Upper lobe of left lung (tissue), 6 donors: ENCODE results near the gene CISH. TPM values are rescaled to one million over a fixed set of nuclear protein-coding genes. Genes with fewer than 3 reads are reported as not detected.

Experiments used
- ATAC-seq, 2 donors: fragments of 200-7000 bp; cut with Tn5 transposase; one replicate each; pipeline ENCODE4 v1.9.1; 2022; ENCODE audit warnings: mild to moderate bottlenecking in 2 of 2, moderate library complexity in 2 of 2; ENCODE audit not compliant: low FRiP score in 2 of 2
- DNase-seq, 2 donors: peaks; one replicate each; pipeline ENCODE4 v3.0.0-alpha.2; 2019 to 2020
- H3K27ac ChIP-seq, 4 donors: fragments of 200-600 bp; sonication (generic); one replicate each; pipeline ENCODE4 v1.5.1; 2016 to 2019
- H3K27me3 ChIP-seq, 4 donors: fragments of 200-600 bp; sonication (generic); one replicate each; pipeline ENCODE4 v1.5.1; 2017 to 2019
- H3K36me3 ChIP-seq, 4 donors: fragments of 200-600 bp; sonication (generic); one replicate each; pipeline ENCODE4 v1.5.1; 2016 to 2019
- H3K4me1 ChIP-seq, 4 donors: fragments of 200-600 bp; sonication (generic); one replicate each; pipeline ENCODE4 v1.5.1; 2018 to 2019
- H3K4me3 ChIP-seq, 4 donors: fragments of 200-600 bp; sonication (generic); one replicate each; pipeline ENCODE4 v1.5.1; 2017 to 2019; ENCODE audit warnings: mild to moderate bottlenecking in 2 of 4, moderate library complexity in 1 of 4
- H3K9me3 ChIP-seq, 4 donors: fragments of 200-600 bp; sonication (generic); one replicate each; pipeline ENCODE4 v1.5.1; 2018 to 2019
- EP300 ChIP-seq, 4 donors: sonication (generic); formaldehyde crosslinking; IDR thresholded peaks; one replicate each; pipeline ENCODE4 v1.5.1; 2017; ENCODE audit warnings: antibody characterized with exemption in 4 of 4, control low read depth in 2 of 4
- POLR2A ChIP-seq, 4 donors: fragments of 450-650 bp; IDR thresholded peaks; one replicate each; pipeline ENCODE4 v1.5.1; 2016 to 2017; ENCODE audit warnings: antibody characterized with exemption in 4 of 4, mild to moderate bottlenecking in 2 of 4
- POLR2AphosphoS5 ChIP-seq, 2 donors: sonication (generic); formaldehyde crosslinking; IDR thresholded peaks; one replicate each; pipeline ENCODE4 v1.5.1; 2017; ENCODE audit warnings: antibody characterized with exemption in 2 of 2
- WGBS, 2 donors: methylation state at CpG; one replicate each; pipeline ENCODE4 v1.1.5; 2017 to 2018; 5-methylcytosine and 5-hydroxymethylcytosine counted together
- total RNA-seq, 6 donors: library from RNA; depleted of rRNA in 4 of 6; stranded (reverse); fragments of >200 nt in 4 of 6; gene quantifications; one replicate each; pipeline versions ENCODE4 v1.1.0 to v1.2.1, GENCODE V29; 2016 to 2021
- TF ChIP-seq, protein P1 (sequence below), 6 experiments: fragments of 450-650 bp in 4 of 6; fragments of 200-600 bp in 2 of 6; sonication (generic) in 2 of 6; IDR thresholded peaks; one replicate each; pipeline ENCODE4 v1.5.1; 2016 to 2019; ENCODE audit warnings: antibody characterized with exemption in 6 of 6
- donor health status: DM: no; HTN: no; CAD: no; lungs with moderate emphysema.
- donor health status: DM: no; HTN: yes; CAD: no; lungs with severe emphysema.

CISH gene
- total RNA-seq, 6 donors from 2014 or later = 35.8 to 66.9 (median 43.1) TPM

DNA sequence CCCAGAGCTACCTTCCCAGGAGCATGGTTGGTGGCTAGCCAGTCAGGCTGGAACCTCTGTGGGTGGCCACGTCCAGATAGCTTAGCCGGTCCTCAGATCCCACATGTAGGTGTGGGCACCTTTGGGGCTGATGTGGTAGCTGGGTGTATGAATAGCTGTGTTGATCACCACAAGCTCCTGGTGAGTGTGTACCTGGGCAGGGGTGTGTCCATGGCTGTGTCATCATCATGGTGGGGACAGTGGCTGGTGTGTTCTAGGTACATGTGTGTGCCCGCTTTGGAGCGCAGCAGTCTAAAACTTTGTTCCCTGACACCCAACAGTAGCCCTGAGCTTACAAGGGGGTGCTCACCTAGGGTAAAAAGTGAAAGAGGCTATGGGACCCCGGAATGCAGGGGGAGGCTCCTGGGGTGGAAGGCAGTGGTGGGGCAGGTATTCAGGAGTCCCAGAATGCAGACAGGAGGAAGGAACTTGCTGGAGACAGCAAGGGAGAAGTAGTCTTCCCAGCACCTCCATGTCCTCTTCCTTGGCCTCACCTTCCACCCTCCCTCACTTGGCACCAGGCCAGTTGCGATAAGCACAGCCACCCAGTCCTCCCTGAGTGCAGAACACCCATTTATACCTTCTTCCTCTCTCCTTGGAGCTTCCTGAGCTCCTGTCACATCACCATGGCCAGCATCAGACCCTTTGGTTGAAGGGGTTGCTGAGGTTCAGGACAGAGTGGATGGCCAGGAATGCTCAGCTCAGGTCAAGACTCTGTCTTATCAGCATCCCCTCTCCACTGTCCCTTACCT lies 1.2 kb downstream of the CISH start:
- Histone ChIP-seq H3K27me3 (no peaks in the 10 kb centered on the region), H3K9me3 (no peaks in the 10 kb centered on the region), H3K36me3 (peaks cover 0 to 41% (median 18%) of the 10 kb centered on the region in 4 donors), H3K27ac (peak overlapping the region; percentile 84 to 96 (median 91)), H3K4me3 (peak overlapping the region; percentile 48 to 81 (median 75)), H3K4me1 (peaks cover 45 to 80% (median 77%) of the 10 kb centered on the region in 4 donors)
- 59 to 70% methylated on average over 4 to 6 of the region's 6 CpGs for WGBS, 2 donors
- no peak for ATAC-seq
- TF ChIP-seq, protein P1, sequence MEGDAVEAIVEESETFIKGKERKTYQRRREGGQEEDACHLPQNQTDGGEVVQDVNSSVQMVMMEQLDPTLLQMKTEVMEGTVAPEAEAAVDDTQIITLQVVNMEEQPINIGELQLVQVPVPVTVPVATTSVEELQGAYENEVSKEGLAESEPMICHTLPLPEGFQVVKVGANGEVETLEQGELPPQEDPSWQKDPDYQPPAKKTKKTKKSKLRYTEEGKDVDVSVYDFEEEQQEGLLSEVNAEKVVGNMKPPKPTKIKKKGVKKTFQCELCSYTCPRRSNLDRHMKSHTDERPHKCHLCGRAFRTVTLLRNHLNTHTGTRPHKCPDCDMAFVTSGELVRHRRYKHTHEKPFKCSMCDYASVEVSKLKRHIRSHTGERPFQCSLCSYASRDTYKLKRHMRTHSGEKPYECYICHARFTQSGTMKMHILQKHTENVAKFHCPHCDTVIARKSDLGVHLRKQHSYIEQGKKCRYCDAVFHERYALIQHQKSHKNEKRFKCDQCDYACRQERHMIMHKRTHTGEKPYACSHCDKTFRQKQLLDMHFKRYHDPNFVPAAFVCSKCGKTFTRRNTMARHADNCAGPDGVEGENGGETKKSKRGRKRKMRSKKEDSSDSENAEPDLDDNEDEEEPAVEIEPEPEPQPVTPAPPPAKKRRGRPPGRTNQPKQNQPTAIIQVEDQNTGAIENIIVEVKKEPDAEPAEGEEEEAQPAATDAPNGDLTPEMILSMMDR (IDR thresholded peaks at IDR 0.05) = no peak
- TF ChIP-seq EP300 (IDR thresholded peaks at IDR 0.05) (no peak), POLR2AphosphoS5 (IDR thresholded peaks at IDR 0.05) (peak in 1 of 2 donors; percentile 24), POLR2A (IDR thresholded peaks at IDR 0.05) (peak in 1 of 4 donors; percentile 30)
- no peak for DNase-seq

DNA sequence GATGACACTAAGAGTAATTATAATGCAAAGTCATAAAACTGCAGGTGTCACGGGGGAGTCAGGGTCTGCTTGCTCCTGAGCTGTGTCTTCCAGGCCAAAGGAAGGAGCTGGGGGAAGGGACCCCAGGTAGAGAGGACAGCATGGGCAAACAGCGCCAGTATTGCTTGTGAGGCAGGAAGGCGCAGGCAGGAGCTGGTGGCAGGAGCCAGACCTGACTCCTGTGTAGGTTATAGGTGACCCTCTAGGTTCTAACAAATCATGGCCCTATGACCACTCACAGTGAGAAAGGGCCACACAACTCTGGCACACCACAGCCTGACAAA lies 1.9 kb downstream of the CISH start:
- H3K27ac ChIP-seq = peak overlapping the region; percentile 84 to 96 (median 91)
- peaks cover 52 to 85% (median 83%) of the 10 kb centered on the region in 4 donors for H3K4me1 ChIP-seq
- DNase-seq = no peak
- H3K9me3 ChIP-seq = no peaks in the 10 kb centered on the region
- H3K36me3 ChIP-seq = peaks cover 0 to 47% (median 19%) of the 10 kb centered on the region in 4 donors
- H3K4me3 ChIP-seq = peak overlapping the region; percentile 22 to 81 (median 75)
- TF ChIP-seq, protein P1 (IDR thresholded peaks at IDR 0.05) = no peak
- TF ChIP-seq POLR2AphosphoS5 (IDR thresholded peaks at IDR 0.05) = peak in 1 of 2 donors; percentile 2
- ATAC-seq = no peak
- 69 to 81% methylated on average over 3 of the region's 3 CpGs for WGBS, 2 donors
- H3K27me3 ChIP-seq = no peaks in the 10 kb centered on the region

DNA sequence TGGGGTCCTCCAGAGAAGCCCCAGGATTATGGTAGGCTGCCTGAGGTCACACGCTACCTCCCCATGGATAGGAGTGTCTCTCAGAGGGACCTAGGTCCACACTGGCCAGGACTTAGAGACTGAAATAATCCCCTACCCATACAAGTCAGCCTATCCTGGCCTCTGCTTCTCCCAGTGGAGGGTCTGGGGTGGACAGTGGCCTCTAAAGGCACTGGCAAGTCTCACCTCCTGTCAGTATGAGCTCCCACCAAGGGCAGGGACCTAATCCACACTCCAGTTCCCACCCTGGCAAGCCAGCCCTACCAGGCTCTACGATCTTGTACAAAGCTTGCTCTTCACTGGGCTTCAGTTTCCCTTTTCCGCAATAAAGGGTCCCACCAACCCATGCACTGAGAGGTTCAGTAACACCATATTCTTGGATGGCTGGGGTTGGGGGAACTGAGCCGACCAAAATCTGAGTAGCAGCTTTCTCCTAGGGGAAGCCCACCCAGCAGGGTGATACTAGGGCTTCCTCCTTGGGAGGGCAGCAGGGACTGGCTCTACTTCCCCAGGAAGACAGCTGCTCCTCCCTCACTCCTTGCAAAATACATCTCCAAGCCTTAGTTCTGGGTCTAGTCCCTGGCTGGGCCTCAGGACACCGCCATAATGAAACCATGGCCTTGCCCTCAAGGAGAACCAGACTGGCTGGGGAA lies 2.4 kb downstream of the CISH start:
- peak in 1 of 2 donors; percentile 4 for TF ChIP-seq POLR2AphosphoS5 (IDR thresholded peaks at IDR 0.05)
- no peak for TF ChIP-seq POLR2A (IDR thresholded peaks at IDR 0.05)
- H3K36me3 ChIP-seq = peaks cover 0 to 52% (median 23%) of the 10 kb centered on the region in 4 donors
- H3K27ac ChIP-seq = peak overlapping the region; percentile 23 to 96 (median 91)
- no peak for ATAC-seq
- H3K27me3 ChIP-seq = no peaks in the 10 kb centered on the region
- WGBS, 2 donors = 65 to 81% methylated on average over 5 of the region's 5 CpGs
- DNase-seq = no peak
- peak overlapping the region; percentile 22 to 81 (median 75) for H3K4me3 ChIP-seq
- peaks cover 56 to 90% (median 88%) of the 10 kb centered on the region in 4 donors for H3K4me1 ChIP-seq
- no peaks in the 10 kb centered on the region for H3K9me3 ChIP-seq

DNA sequence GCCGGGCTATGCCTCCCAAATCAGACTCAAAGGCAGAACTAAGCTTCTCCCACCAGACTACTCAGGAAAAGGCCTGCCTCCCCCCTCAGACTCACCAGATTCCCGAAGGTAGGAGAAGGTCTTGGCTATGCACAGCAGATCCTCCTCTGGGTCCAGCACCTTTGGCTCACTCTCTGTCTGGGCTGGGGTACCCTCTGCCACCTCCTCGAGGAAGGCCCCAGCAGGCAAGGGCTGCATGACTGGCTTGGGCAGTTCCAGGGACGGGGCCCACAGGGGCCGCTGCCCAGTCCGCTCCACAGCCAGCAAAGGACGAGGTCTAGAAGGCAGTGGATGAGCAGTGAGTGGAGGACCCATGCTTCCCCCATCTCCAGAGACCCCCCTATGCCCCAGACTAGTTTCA lies 3.3 kb downstream of the CISH start:
- peak overlapping the region; percentile 23 to 96 (median 91) for H3K27ac ChIP-seq
- H3K4me3 ChIP-seq = peak overlapping the region in 3 of 4 donors; percentile 70 to 81 (median 80)
- 66 to 71% methylated on average over 7 of the region's 7 CpGs for WGBS, 2 donors
- peak in 1 of 2 donors; percentile 65 for DNase-seq
- peaks cover 0 to 56% (median 23%) of the 10 kb centered on the region in 4 donors for H3K36me3 ChIP-seq
- no peaks in the 10 kb centered on the region for H3K27me3 ChIP-seq
- no peak for ATAC-seq
- TF ChIP-seq, protein P1 (IDR thresholded peaks at IDR 0.05) = no peak
- no peak for TF ChIP-seq POLR2AphosphoS5 (IDR thresholded peaks at IDR 0.05)
- no peak for TF ChIP-seq POLR2A (IDR thresholded peaks at IDR 0.05)
- TF ChIP-seq EP300 (IDR thresholded peaks at IDR 0.05) = no peak
- H3K9me3 ChIP-seq = no peaks in the 10 kb centered on the region
- peaks cover 62 to 93% (median 89%) of the 10 kb centered on the region in 4 donors for H3K4me1 ChIP-seq
